Coronary artery (tissue), 2 donors: ENCODE measurements around the gene TMEM41A.
"Not testable (repeated sequence)": the region's sequence is repeated elsewhere in the genome, so short reads cannot be mapped to it uniquely, and the experiment has no call there.

Source experiments
- DNase-seq: peaks from one replicate; pipeline ENCODE4 v3.0.0-alpha.2; 2017; ENCODE audit warnings: low spot score
- H3K27ac ChIP-seq, 2 donors: fragments of 200-600 bp; sonication (generic); one replicate each; pipeline ENCODE4 v1.5.1; 2016 to 2019
- H3K4me3 ChIP-seq: fragments of 200-600 bp; sonication (generic); 2 replicates; pipeline ENCODE4 v1.5.1; 2016; ENCODE audit warnings: mild to moderate bottlenecking, moderate library complexity
- TF ChIP-seq, protein P1 (sequence below): fragments of 200-600 bp; sonication (generic); IDR thresholded peaks from one replicate; pipeline ENCODE4 v1.5.1; 2019; ENCODE audit warnings: antibody characterized with exemption

TMEM41A gene

DNA sequence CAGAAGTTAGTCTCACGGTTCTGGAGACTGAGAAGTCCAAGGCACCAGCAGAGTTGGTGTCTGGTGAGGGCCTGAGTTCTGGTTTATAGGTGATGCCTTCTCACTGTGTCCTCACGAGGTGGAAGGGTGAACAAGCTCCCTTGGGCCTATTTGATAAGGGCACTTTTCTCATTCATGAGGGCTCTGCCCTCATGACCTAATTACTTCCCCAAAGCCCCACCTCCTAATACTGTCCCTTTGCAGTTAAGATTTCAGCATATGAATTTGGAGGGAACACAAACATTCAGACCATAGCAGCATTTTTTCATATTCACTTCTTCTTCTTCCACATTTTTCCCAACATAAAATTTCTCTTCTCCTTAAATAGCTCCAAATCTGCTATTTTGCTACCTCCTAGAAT is 41.5 kb downstream of the TMEM41A start:
- no peak overlapping the region for H3K4me3 ChIP-seq

DNA sequence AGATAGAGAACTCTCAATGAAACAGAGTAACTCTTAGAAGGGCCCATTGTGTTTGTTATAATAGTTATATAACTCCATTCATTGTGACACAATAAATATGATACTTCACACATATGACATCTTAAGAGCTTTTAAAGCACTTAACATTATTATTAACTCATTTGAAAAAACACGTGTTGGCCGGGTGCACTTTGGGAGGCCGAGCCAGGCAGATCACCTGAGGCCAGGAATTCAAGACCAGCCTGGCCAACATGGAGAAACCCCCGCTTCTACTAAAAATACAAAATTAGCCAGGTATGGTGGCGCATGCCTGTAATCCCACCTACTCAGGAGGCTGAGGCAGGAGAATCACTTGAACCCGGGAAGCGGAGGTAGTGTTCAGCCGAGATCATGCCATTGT is 47.4 kb downstream of the TMEM41A start:
- not testable (repeated sequence) for H3K4me3 ChIP-seq, DNase-seq, H3K27ac ChIP-seq

More for the DNA sequence above, 41.5 kb downstream of the TMEM41A start:
- DNase-seq, result no peak
- TF ChIP-seq, protein P1, sequence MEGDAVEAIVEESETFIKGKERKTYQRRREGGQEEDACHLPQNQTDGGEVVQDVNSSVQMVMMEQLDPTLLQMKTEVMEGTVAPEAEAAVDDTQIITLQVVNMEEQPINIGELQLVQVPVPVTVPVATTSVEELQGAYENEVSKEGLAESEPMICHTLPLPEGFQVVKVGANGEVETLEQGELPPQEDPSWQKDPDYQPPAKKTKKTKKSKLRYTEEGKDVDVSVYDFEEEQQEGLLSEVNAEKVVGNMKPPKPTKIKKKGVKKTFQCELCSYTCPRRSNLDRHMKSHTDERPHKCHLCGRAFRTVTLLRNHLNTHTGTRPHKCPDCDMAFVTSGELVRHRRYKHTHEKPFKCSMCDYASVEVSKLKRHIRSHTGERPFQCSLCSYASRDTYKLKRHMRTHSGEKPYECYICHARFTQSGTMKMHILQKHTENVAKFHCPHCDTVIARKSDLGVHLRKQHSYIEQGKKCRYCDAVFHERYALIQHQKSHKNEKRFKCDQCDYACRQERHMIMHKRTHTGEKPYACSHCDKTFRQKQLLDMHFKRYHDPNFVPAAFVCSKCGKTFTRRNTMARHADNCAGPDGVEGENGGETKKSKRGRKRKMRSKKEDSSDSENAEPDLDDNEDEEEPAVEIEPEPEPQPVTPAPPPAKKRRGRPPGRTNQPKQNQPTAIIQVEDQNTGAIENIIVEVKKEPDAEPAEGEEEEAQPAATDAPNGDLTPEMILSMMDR, result no peak
- no peak overlapping the region for H3K27ac ChIP-seq

DNA sequence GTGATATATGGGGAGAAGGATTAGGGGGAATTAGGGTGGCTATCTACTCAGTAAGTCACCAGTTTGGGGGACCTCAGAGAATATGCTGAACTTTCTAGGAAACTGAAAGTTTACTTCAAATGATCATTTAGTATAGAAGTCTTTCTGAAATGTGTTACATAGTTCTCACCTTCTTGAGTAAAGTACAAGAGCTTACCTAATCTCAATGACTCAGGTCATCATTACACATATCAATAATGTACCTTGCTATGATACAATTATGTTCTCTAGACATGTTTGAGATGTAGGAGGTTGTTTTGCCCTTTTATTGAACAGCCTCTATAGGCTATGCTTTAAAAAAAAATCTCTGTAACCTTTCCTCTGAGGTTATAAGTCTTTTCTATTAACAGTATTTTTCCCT is 50.7 kb downstream of the TMEM41A start:
- Histone ChIP-seq H3K4me3 (no peak overlapping the region), H3K27ac (no peak overlapping the region)
- TF ChIP-seq, protein P1, result no peak
- no peak for DNase-seq

DNA sequence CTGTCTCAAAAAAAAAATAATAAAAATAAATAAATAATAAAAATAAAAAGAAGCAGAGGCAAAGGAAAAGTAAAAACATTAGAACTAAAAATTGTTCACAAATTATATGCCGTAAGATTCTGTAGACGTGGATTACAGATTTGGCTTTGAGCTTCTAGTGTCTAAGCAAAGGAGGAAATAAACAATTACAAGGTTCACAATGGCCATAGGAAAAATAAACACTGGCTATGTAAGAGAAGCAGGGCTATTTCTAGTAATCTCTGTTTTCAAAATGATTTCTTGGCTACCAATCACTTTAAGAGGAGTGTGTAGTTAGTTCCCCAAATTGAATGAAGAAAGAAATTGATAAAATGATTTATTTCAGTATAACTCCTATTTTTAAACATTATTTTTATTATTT is 54.5 kb downstream of the TMEM41A start:
- no peak for DNase-seq
- H3K4me3 ChIP-seq, result no peak overlapping the region
- H3K27ac ChIP-seq, result no peak overlapping the region
- TF ChIP-seq, protein P1, result no peak

DNA sequence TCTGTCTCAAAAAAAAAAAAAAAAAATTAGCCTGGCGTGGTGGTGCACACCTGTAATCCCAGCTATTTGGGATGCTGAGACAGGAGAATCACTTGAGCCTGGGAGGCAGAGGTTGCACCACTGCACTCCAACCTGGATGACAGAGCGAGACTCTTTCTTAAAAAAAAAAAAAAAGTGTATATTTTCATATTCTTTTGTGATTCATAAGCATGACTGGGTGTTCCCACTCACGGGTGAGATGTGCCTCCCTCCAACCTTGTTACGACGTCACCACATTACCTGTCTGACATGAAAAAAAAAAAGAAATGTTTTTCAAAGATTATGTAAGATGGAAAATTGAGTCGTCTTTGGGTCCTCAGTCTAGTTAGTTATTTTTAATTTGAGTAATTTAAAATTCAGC is 56.8 kb downstream of the TMEM41A start:
- Histone ChIP-seq H3K4me3 (no peak overlapping the region), H3K27ac (no peak overlapping the region)

DNA sequence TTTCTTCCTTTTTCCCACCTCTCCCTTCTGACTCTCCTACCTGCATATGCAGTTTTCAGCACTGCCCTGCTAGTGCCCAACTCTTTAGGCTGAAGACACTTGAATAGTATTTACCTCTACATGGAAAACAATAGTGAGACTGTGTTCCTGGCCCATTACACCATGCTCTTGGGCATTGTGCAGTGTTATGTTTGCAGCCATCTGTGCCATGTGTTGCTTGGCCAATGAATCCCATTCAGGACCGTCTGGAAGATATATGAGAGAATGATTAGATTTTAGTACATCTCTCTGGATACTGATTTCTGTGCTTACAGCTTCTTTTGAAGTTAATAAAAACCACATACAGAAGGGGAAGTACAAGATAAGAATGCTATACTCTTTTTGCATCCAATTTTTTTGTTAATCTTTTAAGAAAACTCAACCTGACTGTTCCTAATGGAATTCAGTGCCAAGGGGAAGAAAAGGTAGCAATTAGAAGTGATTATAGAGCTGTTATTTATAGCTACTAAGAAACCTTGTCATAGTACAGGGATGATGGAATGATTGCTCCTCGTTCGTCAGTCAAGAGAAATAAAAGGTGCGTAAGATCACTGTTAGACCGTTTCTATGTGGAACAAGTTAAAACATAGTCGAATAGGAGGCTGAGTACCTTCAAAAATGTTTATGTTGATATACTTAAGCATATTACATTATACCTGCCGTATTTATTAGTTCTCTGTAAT is 58.9 kb downstream of the TMEM41A start:
- TF ChIP-seq, protein P1, result no peak
- Histone ChIP-seq H3K4me3 (no peak overlapping the region), H3K27ac (no peak overlapping the region)
- DNase-seq, result no peak

More for the DNA sequence above, 56.8 kb downstream of the TMEM41A start:
- TF ChIP-seq, protein P1, result no peak
- DNase-seq, result no peak
